Thyroid gland (tissue), 4 donors: ENCODE data around the gene CDC42BPA. TPM values are rescaled to one million over a fixed set of nuclear protein-coding genes. Genes with fewer than 3 reads are reported as not detected.

Source experiments
- DNase-seq, 2 donors: peaks; one replicate each; pipeline ENCODE4 v3.0.0-alpha.2; 2019
- H3K27ac ChIP-seq, 3 donors: fragments of 200-600 bp; sonication (generic); 1 replicate in 2 of 3; 2 replicates in 1 of 3; pipeline ENCODE4 v1.5.1; 2016 to 2019; ENCODE audit warnings: mild to moderate bottlenecking in 1 of 3, moderate library complexity in 1 of 3
- H3K27me3 ChIP-seq: fragments of 200-600 bp; sonication (generic); one replicate; pipeline ENCODE4 v1.5.1; 2019
- H3K36me3 ChIP-seq, 2 donors: fragments of 200-600 bp; sonication (generic); one replicate each; pipeline ENCODE4 v1.5.1; 2016 to 2019
- H3K4me1 ChIP-seq, 2 donors: fragments of 200-600 bp; sonication (generic); one replicate each; pipeline ENCODE4 v1.5.1; 2017 to 2019
- H3K4me3 ChIP-seq, 3 donors: fragments of 200-600 bp; sonication (generic); replicated peaks in 1 of 3; 1 replicate in 2 of 3; 2 replicates in 1 of 3; pipeline ENCODE4 v1.5.1; 2016; ENCODE audit warnings: mild to moderate bottlenecking in 1 of 3
- H3K9me3 ChIP-seq: fragments of 200-600 bp; sonication (generic); one replicate; pipeline ENCODE4 v1.5.1; 2017
- CTCF ChIP-seq, 6 experiments: fragments of 200-600 bp in 3 of 6; fragments of 450-650 bp in 3 of 6; sonication (generic) in 3 of 6; IDR thresholded peaks; one replicate each; pipeline ENCODE4 v1.5.1; 2016 to 2019; ENCODE audit warnings: antibody characterized with exemption in 6 of 6, mild to moderate bottlenecking in 2 of 6, inconsistent platforms in 1 of 6, moderate library complexity in 1 of 6
- POLR2A ChIP-seq, 2 donors: fragments of 450-650 bp; IDR thresholded peaks; one replicate each; pipeline ENCODE4 v1.6.1; 2017; ENCODE audit warnings: antibody characterized with exemption in 2 of 2, mild to moderate bottlenecking in 2 of 2, moderate library complexity in 1 of 2
- WGBS, 2 donors: methylation state at CpG; one replicate each; pipeline ENCODE4 v1.1.5; 2017; 5-methylcytosine and 5-hydroxymethylcytosine counted together
- intact Hi-C: fragments of 100-400 bp; cut with DNase I; formaldehyde crosslinking; loops from one replicate; pipeline ENCODE4 v1.15.1; 2023
- total RNA-seq, 4 donors: library from RNA; depleted of rRNA; stranded (reverse); fragments of >200 nt; gene quantifications; one replicate each; pipeline ENCODE4 v1.2.3, GENCODE V29; 2016

The CDC42BPA gene
- 10 to 100 TPM; 25.0 to 50.0 (median 30.5) TPM for total RNA-seq

DNA sequence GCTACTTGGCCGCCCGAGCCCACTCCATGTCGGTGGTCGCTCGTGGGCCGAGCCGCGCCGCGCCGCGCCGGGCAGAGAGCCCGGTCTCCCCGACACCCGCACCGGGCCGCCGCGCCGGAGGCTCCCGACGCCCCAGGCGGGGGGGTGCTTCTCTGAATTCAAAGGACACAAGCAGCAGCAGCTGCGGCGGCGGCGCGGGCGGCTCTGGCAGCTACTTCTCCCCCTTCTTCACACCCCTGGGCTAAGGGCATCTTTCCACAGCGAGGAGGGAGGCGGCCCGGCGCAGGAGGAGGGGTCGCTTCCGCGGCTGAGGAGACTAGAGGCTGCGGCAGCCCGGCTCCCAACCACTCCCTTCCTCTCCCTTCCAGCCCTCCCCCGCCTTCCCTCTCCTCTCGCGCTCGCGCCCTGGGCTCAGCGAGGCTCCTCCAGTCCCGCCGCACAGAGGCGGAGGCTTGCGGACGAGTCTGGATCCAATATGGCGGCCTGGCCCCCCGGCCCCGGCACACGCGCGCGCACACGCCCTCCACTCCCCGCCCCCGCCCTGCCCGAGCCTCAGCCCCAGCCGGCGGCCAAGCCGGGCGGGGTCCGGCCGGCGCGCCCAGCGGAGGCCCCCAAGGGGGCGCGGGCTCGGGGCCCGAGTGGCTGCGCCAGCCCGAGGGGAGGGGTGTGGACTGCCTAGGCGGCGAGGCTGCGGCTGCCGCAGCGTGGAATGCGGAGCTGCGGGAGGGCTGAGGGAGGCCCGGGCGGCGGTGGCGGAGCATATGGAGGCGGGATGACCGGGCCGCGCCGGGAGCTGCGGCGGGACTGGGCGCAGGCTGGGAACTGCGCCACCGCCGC lies at the start of gene CDC42BPA:
TSS of gene CDC42BPA (minus strand) at position 477 of the 837 bp plus-strand sequence. CDS start 1,310 bp downstream, outside the sequence.
- Histone ChIP-seq H3K27ac (peak within 1 kb of the TSS; percentile 91 to 92 (median 91)), H3K27me3 (no peaks in the 10 kb centered on the region), H3K36me3 (no peaks in the 10 kb centered on the region), H3K9me3 (no peaks in the 10 kb centered on the region), H3K4me3 (peak within 1 kb of the TSS; percentile 50 to 95 (median 56)), H3K4me1 (peaks cover 0 to 11% of the 10 kb centered on the region in 2 donors)
- TF ChIP-seq CTCF (IDR thresholded peaks at IDR 0.05): no peak
- peak in 1 of 2 donors; percentile 51 for TF ChIP-seq POLR2A (IDR thresholded peaks at IDR 0.05)
- WGBS, 2 donors: 0 to 2% methylated on average over 8 to 26 of the region's 98 CpGs
- intact Hi-C loops: no loop called here
- DNase-seq: peak; percentile 78 to 80

GRCh38 chr1:227368009-227368408 lies 49.7 kb upstream of the CDC42BPA start:
- DNase-seq: no peak
- no peak overlapping the region for H3K4me3 ChIP-seq

GRCh38 chr1:227365473-227366431 lies 47.5 kb upstream of the CDC42BPA start:
- no peaks in the 10 kb centered on the region for H3K36me3 ChIP-seq
- no peaks in the 10 kb centered on the region for H3K9me3 ChIP-seq
- 90 to 93% methylated on average over 8 of the region's 8 CpGs for WGBS, 2 donors
- intact Hi-C loops: no loop called here
- DNase-seq: no peak
- no peak for TF ChIP-seq CTCF (IDR thresholded peaks at IDR 0.05)
- no peak for TF ChIP-seq POLR2A (IDR thresholded peaks at IDR 0.05)
- peaks cover 0 to 3% of the 10 kb centered on the region in 2 donors for H3K4me1 ChIP-seq
- H3K27me3 ChIP-seq: no peaks in the 10 kb centered on the region
- no peak overlapping the region for H3K27ac ChIP-seq
- no peak overlapping the region for H3K4me3 ChIP-seq

More at GRCh38 chr1:227368009-227368408, 49.7 kb upstream of the CDC42BPA start:
- TF ChIP-seq CTCF (IDR thresholded peaks at IDR 0.05) (no peak), POLR2A (IDR thresholded peaks at IDR 0.05) (no peak)
- no peaks in the 10 kb centered on the region for H3K27me3 ChIP-seq
- H3K36me3 ChIP-seq: no peaks in the 10 kb centered on the region
- intact Hi-C loops: no loop called here
- no peak overlapping the region for H3K27ac ChIP-seq
- WGBS, 2 donors: 100% methylated on average over 1 of the region's 1 CpG
- H3K9me3 ChIP-seq: no peaks in the 10 kb centered on the region
- peaks cover 0 to 3% of the 10 kb centered on the region in 2 donors for H3K4me1 ChIP-seq

GRCh38 chr1:227364657-227365056 lies 46.4 kb upstream of the CDC42BPA start:
- Histone ChIP-seq H3K9me3 (no peaks in the 10 kb centered on the region), H3K27me3 (no peaks in the 10 kb centered on the region), H3K4me1 (peaks cover 0 to 3% of the 10 kb centered on the region in 2 donors), H3K36me3 (no peaks in the 10 kb centered on the region), H3K27ac (no peak overlapping the region), H3K4me3 (no peak overlapping the region)
- WGBS, 2 donors: 69 to 76% methylated on average over 2 of the region's 2 CpGs
- no peak for TF ChIP-seq POLR2A (IDR thresholded peaks at IDR 0.05)
- no peak for TF ChIP-seq CTCF (IDR thresholded peaks at IDR 0.05)
- intact Hi-C loops: no loop called here
- DNase-seq: no peak
